AG08396 (cell line): ENCODE measurements around the gene OSBPL9.
"Not testable (repeated sequence)": the region's sequence is repeated elsewhere in the genome, so short reads cannot be mapped to it uniquely, and the experiment has no call there.

ENCODE experiments used
- DNase-seq: peaks from one replicate; pipeline ENCODE4 v3.0.0; 2012; ENCODE audit warnings: low spot score, mixed read lengths

OSBPL9 gene

DNA sequence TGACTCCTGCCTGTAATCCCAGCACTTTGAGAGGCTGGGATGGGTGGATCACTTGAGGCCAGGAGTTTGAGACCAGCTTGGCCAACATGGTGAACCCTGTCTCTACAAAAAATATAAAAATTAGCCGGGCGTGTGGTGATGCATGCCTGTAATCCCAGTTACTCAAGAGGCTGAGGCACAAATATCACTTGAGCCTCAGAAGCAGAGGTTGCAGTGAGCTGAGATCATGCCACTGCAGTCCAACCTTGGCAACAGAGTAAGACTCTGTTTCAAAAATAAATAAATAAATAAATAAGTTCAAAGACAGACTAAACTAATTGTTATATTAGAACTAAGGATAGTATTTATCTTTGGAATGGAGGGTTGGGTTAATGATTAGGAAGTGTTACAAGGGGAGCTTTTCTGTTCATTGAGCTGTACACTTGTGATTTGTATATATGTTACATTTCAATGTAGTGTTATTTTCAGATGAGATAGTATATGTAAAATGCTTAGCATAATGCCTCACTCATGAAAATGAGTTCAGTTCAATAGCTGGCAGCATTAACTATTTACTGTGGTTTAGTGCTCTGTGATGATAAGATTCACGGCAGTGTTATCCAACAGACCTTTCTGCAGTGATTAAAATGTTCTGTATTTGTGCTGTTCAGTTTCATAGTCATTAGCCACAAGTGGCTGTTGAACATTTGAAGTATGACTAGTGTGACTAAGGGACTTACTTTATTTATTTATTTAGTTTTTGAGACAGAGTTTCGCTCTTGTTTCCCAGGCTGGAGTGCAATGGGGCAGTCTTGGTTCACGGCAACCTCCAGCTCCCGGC lies 47.7 kb downstream of the OSBPL9 start:
- no peak for DNase-seq

GRCh38 chr1:51666478-51666877 lies 49.6 kb downstream of the OSBPL9 start:
- DNase-seq, result no peak

- no peak for DNase-seq
These were observed 50.7 kb downstream of the OSBPL9 start for GRCh38 chr1:51667561-51667960.

- no peak for DNase-seq
These were observed 52.4 kb downstream of the OSBPL9 start for GRCh38 chr1:51669272-51669671.

DNA sequence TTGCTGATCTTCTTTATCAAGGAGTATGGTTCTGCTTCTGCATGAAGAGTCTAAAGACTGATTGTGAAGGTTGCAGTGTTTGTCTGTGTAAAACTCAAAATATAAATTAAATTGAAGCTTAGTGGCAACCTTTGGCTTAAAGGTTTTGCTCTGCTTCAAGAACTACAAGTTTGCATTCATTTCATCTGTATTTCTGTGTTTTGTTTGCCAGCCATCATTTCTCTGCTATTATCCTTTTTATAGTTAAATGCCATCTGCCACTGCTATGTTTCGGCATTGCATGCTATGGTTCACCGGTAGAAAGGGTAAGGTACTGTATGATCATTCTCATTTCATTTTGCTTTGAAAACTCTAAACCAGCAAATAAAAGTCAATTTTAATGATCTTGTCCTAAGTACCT lies 52.9 kb downstream of the OSBPL9 start:
- DNase-seq, result no peak

GRCh38 chr1:51671527-51672325 lies 54.8 kb downstream of the OSBPL9 start:
- DNase-seq, result peak; percentile 24

GRCh38 chr1:51673279-51673678 lies 56.4 kb downstream of the OSBPL9 start:
- DNase-seq, result no peak

DNA sequence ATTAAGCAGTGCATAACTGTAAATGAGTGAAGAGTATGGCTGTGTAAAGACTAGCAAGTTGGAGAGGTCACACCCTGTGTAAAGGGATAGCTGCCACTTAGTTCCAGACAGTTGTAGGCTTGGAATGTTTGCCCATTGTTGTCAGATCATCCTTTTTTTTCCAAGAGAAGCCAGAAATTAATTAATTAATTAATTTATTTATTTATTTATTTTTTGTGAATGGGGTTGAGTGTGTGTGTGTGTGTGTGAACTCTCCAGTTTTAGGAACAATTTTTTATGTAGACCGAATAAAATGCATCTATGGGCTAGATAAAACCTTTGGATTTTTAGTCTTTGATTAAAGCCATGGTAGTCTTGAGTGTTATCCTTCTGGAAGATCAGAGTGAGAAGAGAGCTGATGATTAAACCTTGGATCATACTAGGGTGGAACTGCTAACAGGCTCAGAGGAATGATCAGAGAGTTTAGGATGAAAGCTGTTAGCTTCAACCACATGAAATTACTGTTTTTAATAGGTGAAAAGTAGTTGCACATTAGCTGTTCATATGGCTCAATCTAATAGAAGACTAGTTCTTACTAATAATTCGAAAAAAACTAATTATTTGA lies 58.4 kb downstream of the OSBPL9 start:
- no peak for DNase-seq

DNA sequence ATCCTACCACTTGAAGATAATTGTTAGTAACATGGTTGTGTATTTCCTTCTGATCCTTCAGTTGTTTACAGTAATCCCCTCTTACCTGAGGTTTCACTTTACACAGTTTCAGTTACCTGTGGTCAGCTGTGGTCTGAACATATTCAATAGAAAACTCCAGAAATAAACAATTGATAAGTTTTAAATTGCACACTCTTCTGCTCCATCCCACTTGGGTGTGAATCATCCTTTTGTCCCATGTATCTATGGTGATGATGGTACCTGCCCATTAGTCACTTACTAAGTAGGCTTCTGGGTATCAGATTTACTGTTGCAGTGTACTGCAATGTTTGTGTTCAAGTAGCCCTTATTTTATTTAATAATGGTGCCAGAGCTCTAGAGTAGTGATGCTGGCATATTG lies 62.5 kb downstream of the OSBPL9 start:
- DNase-seq, result no peak

GRCh38 chr1:51684776-51685175 lies 67.9 kb downstream of the OSBPL9 start:
- no peak for DNase-seq

DNA sequence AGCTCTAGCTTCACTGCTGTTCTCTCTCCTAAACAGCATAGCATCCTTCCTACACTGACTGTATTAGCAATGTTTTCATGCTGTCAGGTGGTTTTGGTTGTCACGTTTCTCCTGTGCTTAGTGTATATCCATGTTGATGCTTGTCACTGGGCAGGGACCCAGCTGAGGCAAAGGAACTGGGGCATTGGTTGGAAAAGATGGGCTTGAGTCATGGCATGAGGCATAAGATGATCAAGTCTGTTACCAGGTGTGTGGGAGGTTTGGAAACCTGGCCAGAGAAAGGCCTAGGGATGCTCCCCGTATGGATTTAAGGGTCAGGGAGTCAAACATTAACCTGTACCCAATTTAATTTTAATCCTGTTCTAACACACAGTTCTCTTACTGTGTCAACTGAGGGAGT lies 69.6 kb downstream of the OSBPL9 start:
- no peak for DNase-seq

- DNase-seq, result no peak
These were observed 72.2 kb downstream of the OSBPL9 start for GRCh38 chr1:51689075-51689440.

GRCh38 chr1:51689643-51690042 lies 72.8 kb downstream of the OSBPL9 start:
- no peak for DNase-seq

DNA sequence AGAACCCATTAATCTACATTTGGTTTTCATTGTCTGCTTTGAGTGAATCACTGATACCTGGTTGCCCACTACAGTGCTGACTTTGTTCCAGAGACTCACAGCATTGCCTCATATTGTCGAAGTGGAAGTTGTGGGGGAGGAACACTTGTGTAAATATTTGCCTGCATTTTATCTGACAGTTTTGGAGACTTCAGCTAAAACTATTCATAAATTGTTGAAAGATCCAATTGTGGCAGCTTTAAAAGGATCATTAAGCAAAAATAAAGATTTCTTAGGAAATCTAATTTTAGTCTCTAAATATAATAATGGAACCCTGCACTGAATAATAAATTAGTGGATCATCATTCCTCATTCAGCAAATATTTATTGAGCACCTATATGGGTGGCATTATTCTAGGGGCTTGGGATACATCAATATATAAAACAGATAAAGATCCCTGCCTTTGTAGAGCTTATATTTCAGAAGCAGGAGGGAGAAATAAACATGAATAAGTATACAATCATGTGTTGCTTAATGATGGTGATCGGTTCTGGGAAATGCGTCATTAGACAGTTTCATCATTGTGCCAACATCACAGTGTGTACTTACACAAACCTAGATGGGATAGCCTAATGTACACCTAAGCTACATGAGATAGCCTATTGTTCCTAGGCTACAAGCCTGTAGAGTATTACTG lies 73.5 kb downstream of the OSBPL9 start:
- no peak for DNase-seq

- no peak for DNase-seq
These were observed 75.0 kb downstream of the OSBPL9 start for GRCh38 chr1:51691920-51692319.

- DNase-seq, result no peak
These were observed 76.7 kb downstream of the OSBPL9 start for GRCh38 chr1:51693419-51694155.

GRCh38 chr1:51697166-51697565 lies 80.3 kb downstream of the OSBPL9 start:
- no peak for DNase-seq

DNA sequence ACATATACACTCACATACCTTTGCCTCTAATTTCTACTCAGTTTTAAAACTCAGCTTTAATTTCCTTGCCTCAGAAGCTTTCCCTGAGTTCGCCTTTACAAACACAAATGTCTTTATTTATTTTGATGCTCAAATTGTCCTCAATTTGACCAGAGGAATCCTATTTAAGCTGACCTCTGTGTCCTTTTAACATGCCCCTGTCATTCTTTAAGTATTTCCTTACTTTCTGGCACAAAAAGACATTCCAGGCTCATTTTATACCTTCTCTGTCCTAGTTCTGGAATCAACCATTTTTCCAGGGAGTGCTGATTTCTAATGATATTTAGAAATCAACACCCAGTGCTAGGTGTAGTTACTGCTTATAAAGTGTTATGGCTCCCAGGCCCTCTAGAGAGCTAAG lies 82.5 kb downstream of the OSBPL9 start:
- DNase-seq, result no peak

- not testable (repeated sequence) for DNase-seq
These were observed 84.9 kb downstream of the OSBPL9 start for GRCh38 chr1:51701782-51702181.

DNA sequence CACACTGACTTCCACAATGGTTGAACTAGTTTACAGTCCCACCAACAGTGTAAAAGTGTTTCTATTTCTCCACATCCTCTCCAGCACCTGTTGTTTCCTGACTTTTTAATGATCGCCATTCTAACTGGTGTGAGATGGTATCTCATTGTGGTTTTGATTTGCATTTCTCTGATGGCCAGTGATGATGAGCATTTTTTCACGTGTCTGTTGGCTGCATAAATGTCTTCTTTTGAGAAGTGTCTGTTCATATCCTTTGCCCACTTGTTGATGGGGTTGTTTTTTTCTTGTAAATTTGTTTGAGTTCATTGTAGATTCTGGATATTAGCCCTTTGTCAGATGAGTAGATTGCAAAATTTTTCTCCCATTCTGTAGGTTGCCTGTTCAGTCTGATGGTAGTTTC lies 85.3 kb downstream of the OSBPL9 start:
- DNase-seq, result not testable (repeated sequence)

DNA sequence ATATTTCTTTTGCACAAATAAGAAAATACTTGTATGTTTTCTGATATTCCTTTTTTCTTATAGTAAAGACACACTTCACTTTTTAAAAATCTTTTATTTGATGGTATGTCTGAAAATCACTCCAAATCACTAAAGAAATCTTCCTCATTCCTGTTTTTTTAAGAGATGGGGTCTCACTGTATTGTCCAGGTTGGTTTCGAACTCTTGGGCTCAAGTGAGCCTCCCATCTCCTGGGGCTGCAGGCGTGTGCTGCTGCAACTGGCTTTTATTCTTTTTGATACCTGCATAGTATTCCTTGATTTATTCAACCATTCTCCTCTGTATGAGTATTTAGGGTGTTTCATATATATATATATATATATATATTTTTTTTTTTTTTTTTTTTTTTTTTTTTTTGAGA lies 88.1 kb downstream of the OSBPL9 start:
- no peak for DNase-seq
